HEK293 (cell line): ENCODE data around the gene ERAP2.

Experiments used
- CTCF ChIA-PET: fragments of 350-600 bp; formaldehyde crosslinking; extraction: SDS; loops from one replicate; lab custom pipeline; 2021; ENCODE audit warnings: antibody characterized with exemption; lab: Yijun Ruan, JAX
- POLR2A ChIA-PET: fragments of 300-600 bp; formaldehyde crosslinking; extraction: SDS; loops from one replicate; lab custom pipeline; 2020; ENCODE audit warnings: antibody characterized with exemption, inconsistent platforms; lab: Yijun Ruan, JAX
- H3K27ac ChIP-seq: fragments of 200-500 bp; sonication (Bioruptor generic); 2 replicates; pipeline ENCODE4 v1.5.1; 2014; ENCODE audit warnings: low read depth, low read length, control low read depth, inconsistent platforms; ENCODE audit errors: extremely low read depth
- H3K36me3 ChIP-seq, 2 experiments: fragments of 200-500 bp in 1 of 2; sonication (Bioruptor generic) in 1 of 2; 1 replicate in 1 of 2; 2 replicates in 1 of 2; pipeline ENCODE4 v1.5.1; 2014 to 2017; ENCODE audit warnings: inconsistent platforms in 2 of 2, low read length in 2 of 2; ENCODE audit not compliant: control insufficient read depth in 2 of 2, insufficient read depth in 1 of 2
- H3K4me1 ChIP-seq: fragments of 200-500 bp; sonication (Bioruptor generic); 2 replicates; pipeline ENCODE4 v1.5.1; 2014; ENCODE audit warnings: mild to moderate bottlenecking, low read length, inconsistent platforms; ENCODE audit not compliant: control insufficient read depth, insufficient read depth
- H3K4me3 ChIP-seq: 2 replicates; pipeline ENCODE4 v1.5.1; 2011; ENCODE audit warnings: low read depth, mild to moderate bottlenecking, control low read depth, low read length, moderate library complexity
- H3K9me3 ChIP-seq: fragments of 200-500 bp; sonication (Bioruptor generic); 2 replicates; pipeline ENCODE4 v1.5.1; 2014; ENCODE audit warnings: low read depth, low read length, inconsistent platforms; ENCODE audit not compliant: control insufficient read depth, insufficient read depth
- ATF2 ChIP-seq: fragments of 450-650 bp; formaldehyde crosslinking; IDR thresholded peaks from 2 replicates; pipeline ENCODE4 v1.5.1; 2016; ENCODE audit warnings: missing biosample characterization, missing genetic modification characterization, low read depth
- GLIS2 ChIP-seq: fragments of 450-650 bp; formaldehyde crosslinking; IDR thresholded peaks from 2 replicates; pipeline ENCODE4 v1.5.1; 2016; ENCODE audit warnings: missing biosample characterization, missing genetic modification characterization
- HOXA7 ChIP-seq: sonication (generic); formaldehyde crosslinking; IDR thresholded peaks from 2 replicates; pipeline ENCODE4 v1.8.1; 2022; ENCODE audit warnings: missing genetic modification reagents, borderline replicate concordance
- IKZF3 ChIP-seq: fragments of 450-650 bp; IDR thresholded peaks from 2 replicates; pipeline ENCODE4 v1.5.0; 2018; ENCODE audit warnings: missing biosample characterization, mild to moderate bottlenecking, missing genetic modification characterization, moderate library complexity
- KLF8 ChIP-seq: fragments of 450-650 bp; formaldehyde crosslinking; IDR thresholded peaks from 2 replicates; pipeline ENCODE4 v1.5.1; 2016; ENCODE audit warnings: missing biosample characterization, missing genetic modification characterization
- SCRT1 ChIP-seq: fragments of 450-650 bp; formaldehyde crosslinking; IDR thresholded peaks from 2 replicates; pipeline ENCODE4 v1.5.1; 2016; ENCODE audit warnings: missing biosample characterization, missing genetic modification characterization, borderline replicate concordance
- ZBTB11 ChIP-seq: fragments of 450-650 bp; formaldehyde crosslinking; conservative IDR thresholded peaks from 2 replicates; pipeline ENCODE4 v1.5.1; 2016; ENCODE audit warnings: low read depth, missing biosample characterization, missing genetic modification characterization
- ZNF121 ChIP-seq: fragments of 450-650 bp; formaldehyde crosslinking; IDR thresholded peaks from 2 replicates; pipeline ENCODE4 v1.5.1; 2016; ENCODE audit warnings: missing biosample characterization, missing genetic modification characterization
- ZNF140 ChIP-seq: fragments of 450-650 bp; formaldehyde crosslinking; IDR thresholded peaks from 2 replicates; pipeline ENCODE4 v1.5.1; 2016; ENCODE audit warnings: missing biosample characterization, missing genetic modification characterization
- ZNF146 ChIP-seq: fragments of 450-650 bp; formaldehyde crosslinking; IDR thresholded peaks from 2 replicates; pipeline ENCODE4 v1.5.1; 2016; ENCODE audit warnings: missing biosample characterization, missing genetic modification characterization
- ZNF24 ChIP-seq: fragments of 450-650 bp; formaldehyde crosslinking; IDR thresholded peaks from 2 replicates; pipeline ENCODE4 v1.5.1; 2016; ENCODE audit warnings: missing biosample characterization, missing genetic modification characterization
- ZNF292 ChIP-seq: fragments of 450-650 bp; formaldehyde crosslinking; IDR thresholded peaks from 2 replicates; pipeline ENCODE4 v1.5.1; 2016; ENCODE audit warnings: low read depth, missing biosample characterization, missing genetic modification characterization, borderline replicate concordance
- ZNF341 ChIP-seq: fragments of 450-650 bp; formaldehyde crosslinking; IDR thresholded peaks from 2 replicates; pipeline ENCODE4; 2016; ENCODE audit warnings: low read depth, missing biosample characterization, missing genetic modification characterization
- ZNF48 ChIP-seq: fragments of 450-650 bp; formaldehyde crosslinking; IDR thresholded peaks from 2 replicates; pipeline ENCODE4 v1.5.1; 2016; ENCODE audit warnings: missing biosample characterization, missing genetic modification characterization
- ZNF513 ChIP-seq: fragments of 450-650 bp; IDR thresholded peaks from 2 replicates; pipeline ENCODE4 v1.5.1; 2018; ENCODE audit warnings: missing biosample characterization, missing genetic modification characterization

The ERAP2 gene

DNA sequence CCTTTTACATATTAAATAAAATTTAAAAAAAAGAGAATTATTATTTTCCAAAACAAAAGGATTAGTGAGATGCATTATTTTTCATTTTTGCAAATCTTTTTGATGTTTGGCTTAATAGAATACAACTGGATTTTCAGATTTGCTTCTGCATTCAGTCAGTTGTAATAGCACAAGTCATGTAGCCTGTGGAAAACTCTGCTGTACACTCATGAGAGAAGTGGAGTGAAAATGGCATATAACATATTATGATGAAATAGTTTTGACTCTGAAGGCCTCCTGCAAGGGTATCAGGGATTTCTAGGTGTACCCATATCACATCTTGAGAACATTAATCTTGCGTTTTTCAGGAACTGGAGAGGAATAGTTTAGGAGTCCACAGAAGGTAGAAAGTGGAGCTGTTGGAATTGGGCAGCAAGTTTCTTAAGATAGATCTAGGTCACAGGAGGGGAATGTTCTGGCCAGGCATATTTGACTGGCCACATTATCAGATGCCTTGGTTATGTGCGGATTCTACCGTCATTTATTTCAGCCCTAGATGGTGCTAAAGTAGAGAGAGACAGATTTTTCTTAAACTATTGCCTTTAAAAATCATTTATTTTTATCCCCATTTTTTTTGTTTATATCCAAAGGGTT is 75.9 kb downstream of the ERAP2 start (continued):
- TF ChIP-seq ZBTB11 (tag by site-specific recombination) (no peak), ZNF146 (tag by site-specific recombination) (no peak), ZNF140 (tag by site-specific recombination) (no peak), SCRT1 (no peak), ZNF121 (tag by site-specific recombination) (no peak), ZNF513 (no peak), ZNF341 (tag by site-specific recombination) (no peak)
- TF ChIP-seq, all 188 proteins: peak for 0

GRCh38 chr5:96952974-96953730 is 76.9 kb downstream of the ERAP2 start:
- Histone ChIP-seq H3K27ac (no peak overlapping the region), H3K4me3 (no peak overlapping the region), H3K4me1 (0 out of 2 replicates have a peak, but pooled peaks cover 2% of the 10 kb centered on the region), H3K36me3 (no peaks in the 10 kb centered on the region), H3K9me3 (no peaks in the 10 kb centered on the region)
- TF ChIP-seq ZBTB11 (tag by site-specific recombination) (no peak), KLF8 (tag by site-specific recombination) (no peak), HOXA7 (CRISPR knock-in tag) (no peak), IKZF3 (tag by site-specific recombination) (no peak), ATF2 (tag by site-specific recombination) (no peak), ZNF24 (tag by site-specific recombination) (no peak), ZNF48 (tag by site-specific recombination) (no peak), ZNF292 (tag by site-specific recombination) (no peak), GLIS2 (no peak)
- ChIA-PET CTCF (interaction anchor here (1.0 kb wide), 1 partner anchor 148 kb away, joined by 3 read pairs; no protein-coding TSS in a partner anchor), POLR2A (no interaction called here)
